Glomerular visceral epithelial cell (primary cell): Measurements from ENCODE around the gene NXN.
"Not testable (repeated sequence)": the region's sequence is repeated elsewhere in the genome, so short reads cannot be mapped to it uniquely, and the experiment has no call there.

Experiments used
- DNase-seq: peaks from one replicate; pipeline ENCODE4 v3.0.0-alpha.2; 2016; ENCODE audit errors: extremely low spot score

NXN gene

DNA sequence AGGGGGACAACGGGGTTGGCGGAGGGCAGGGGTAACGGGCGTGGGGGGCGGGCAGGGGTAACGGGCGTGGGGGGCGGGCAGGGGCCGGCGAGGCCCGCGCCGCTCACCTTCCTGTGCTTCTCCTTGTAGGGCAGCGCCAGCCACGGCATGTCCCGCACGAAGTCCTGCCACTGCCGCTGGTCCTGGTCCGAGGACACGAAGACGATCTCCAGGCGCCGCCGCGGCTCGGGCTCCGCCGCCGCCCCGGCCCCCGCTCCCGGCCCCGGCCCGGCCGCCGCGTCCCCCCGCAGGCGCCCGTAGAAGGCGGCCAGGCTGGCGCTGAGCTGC is 401 bp downstream of the NXN start:
- no peak for DNase-seq

DNA sequence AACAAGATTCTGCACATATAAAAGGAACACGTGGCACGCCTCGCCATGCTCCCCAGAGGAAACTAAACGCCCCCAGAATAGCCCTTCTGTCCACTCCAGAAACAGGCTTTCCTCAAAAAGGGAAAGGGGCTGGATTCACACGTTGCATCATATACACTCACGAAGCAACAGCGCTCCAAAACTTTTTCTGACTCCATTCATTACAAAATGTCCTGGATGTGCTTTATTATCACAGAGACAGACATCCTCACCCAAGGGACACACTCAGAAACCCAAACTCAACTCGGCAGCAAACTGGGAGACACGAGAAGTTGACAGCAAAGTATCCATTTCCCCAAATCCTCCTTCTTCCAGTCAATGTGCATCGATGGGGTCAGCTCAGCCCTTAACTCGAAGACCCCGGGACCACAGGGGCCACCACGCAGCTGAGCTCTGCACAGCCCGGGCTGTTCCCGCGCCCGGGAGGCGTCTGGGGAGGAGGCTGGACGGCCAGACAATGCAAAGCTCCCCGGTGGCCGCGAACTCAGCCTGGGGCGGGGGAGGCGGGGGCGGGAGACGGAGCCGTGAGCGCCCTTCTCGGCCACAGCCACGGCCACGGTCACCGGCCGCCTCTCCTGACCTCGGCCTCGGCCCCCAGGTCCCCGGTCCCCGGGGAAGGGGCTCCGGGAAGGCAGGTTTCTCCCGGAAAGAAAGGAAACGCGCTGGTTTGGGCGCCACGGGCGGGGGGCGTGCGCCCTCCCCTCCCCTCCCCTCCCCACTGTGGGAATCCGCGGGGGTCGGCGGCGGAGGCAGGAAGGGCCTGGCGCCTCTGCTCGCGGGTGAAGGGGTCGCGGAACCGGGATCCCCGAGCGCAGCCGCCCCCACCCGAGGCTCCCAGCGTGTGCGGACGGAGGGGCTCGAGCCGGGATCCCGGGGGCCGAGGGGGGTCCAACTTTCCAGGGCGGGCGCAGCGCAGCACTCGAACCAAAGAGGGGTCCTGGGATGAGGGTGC is 1.2 kb downstream of the NXN start:
- DNase-seq, result peak; percentile 51

DNA sequence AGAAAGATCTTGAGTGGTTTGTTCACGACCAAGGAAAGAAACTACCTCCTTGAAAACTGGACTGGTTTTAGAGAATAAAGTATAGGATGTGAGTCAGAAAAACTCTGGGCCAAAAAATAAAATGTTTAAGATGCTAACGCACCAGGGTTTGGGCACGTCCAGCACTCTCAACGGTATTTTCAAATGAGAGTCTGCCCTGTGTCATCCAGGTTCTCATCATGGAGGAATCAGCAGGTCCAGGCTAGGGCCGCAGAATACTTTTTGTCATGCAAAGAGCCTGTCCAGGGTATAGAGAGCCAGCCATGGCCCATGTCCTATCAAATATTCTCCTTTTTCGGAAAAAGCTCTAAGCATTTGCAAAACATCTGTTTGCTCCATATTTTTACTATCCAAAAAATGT is 2.4 kb downstream of the NXN start:
- DNase-seq, result peak; percentile 34

- DNase-seq, result no peak
These were observed 3.3 kb downstream of the NXN start for GRCh38 chr17:976312-976711.

DNA sequence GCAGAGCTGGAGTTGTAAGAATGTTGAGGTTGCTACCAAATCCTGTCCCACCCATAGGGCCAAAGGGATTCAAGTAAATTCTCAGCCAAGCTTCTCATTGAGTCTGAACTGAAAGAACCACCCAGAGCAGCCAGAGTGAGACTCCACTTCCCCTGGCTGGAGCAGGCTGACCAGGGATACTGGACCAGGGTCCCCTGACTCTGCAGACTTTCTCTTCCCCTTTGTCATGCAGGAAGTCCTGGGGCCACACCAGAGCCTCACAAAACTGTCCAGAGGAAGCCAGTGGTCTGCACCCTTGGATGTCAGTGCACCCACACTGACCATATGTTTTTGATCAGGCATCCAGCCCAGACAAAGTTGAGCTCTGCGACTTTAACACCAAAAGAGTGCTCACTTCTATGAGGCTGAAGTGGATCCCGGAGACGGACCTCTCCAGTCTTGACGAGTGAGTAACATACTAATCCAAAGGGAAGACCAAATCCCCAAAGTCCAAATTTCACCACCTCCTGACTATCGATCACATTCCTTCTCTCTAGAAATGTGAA is 4.1 kb downstream of the NXN start:
- no peak for DNase-seq

- not testable (repeated sequence) for DNase-seq
These were observed 4.8 kb downstream of the NXN start for GRCh38 chr17:974778-975177.

DNA sequence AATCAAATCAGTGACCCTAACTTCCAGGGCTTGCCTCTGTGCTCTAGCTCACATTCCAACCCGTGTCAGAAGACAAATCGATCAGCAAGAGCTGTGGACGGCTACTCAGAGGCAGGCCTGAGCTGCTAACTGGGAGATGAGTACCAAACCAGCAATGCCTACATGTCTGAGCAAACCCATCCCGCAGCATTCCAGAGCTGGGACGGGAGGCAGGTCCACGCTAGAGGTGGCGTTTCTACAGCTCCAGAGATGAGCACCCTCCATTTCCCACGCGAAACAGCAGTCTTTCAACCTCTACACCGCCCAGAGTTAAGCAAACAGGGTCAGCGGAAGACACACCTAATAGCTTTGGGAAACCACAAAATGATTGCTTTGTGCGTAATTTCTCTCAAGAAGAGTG is 6.5 kb downstream of the NXN start:
- peak; percentile 30 for DNase-seq

DNA sequence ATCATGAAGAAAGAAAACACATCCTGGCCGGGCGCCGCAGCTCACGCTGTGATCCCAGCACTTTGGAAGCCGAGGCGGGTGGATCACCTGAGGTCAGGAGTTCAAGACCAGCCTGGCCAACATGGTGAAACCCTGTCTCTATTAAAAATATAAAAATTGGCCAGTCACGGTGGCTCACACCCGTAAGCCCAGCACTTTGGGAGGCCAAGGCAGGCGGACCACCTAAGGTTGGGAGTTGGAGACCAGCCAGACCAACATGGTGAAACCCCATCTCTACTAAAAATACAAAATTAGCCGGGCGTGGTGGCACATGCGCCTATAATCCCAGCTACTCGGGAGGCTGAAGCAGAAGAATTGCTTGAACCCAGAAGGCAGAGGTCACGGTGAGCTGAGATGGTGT is 7.7 kb downstream of the NXN start:
- not testable (repeated sequence) for DNase-seq

- DNase-seq, result no peak
These were observed 9.2 kb downstream of the NXN start for GRCh38 chr17:970364-970763.

DNA sequence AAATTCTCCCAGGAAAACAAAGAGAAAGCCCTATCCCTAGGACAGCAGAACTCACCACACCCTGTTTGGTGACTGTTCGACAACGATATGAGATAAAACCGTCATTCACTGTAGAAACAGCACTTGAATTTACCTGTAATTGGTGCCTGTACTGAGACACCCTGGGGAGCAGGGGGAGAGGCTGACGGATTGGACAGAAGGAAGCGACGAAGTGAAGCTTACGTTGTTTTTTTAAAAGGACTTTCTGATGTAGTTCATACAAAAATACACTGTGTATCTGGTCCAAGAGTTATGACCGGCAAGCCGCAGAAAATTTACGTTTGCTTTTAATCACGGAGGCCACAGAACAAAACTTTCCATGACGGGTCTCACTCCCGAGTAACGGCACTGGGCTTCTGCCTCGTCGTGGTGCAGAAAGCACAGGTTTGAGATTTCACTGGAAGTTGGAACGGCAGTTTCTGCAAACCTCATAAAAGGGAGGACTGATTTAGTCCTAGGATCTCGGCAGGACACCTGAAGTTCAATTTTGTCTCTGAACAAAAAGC is 9.7 kb downstream of the NXN start:
- no peak for DNase-seq

- DNase-seq, result no peak
These were observed 10.5 kb downstream of the NXN start for GRCh38 chr17:968812-969730.

GRCh38 chr17:967122-967521 is 12.5 kb downstream of the NXN start:
- DNase-seq, result no peak

DNA sequence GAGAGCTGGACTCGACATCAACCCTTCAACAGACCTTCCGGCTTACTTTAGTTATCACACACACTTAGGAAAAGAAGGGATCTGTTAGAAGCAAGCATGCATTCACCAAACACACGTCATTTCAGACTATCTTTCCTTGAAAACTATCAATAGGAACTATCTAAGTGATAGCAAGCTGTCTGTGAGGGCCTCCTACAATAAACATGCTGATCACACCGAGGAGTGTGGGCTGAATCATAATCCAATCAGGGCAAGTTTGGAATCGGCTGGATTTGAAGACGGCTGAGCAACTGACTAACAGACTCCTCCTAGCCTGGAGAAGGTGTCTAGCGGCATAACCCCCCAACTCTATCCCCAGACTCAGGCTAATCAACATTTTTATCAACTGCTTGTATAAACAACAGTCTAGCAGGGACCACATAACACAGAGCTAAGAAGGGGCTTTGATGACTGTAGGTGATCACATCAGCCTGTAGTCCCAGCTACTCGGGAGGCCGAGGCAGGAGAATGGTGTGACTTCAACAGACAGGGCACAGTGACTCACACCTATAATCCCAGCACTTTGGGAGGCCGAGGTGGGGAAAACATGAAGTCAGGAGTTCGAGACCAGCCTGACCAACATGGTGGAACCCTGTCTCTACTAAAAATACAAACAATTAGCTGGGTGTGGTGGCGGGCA is 14.1 kb downstream of the NXN start:
- DNase-seq, result no peak

DNA sequence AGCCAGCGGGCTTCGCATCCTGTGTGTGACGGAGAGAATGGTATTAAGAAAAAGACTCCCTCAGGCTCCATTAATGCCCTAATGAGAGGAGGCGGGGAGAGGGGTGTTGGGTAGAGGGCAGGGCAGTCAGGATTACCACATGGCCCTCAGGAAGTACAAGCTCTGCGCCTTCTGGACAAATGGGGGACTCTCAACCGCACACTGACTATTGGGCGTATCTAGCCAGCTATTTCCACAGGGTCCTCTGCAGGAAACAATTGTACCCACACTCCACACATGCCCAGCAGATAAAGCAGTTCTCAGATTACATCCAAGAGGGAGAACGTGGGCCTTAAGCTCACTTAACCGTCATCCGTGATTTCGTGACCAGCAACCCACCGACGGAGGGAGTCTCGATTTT is 14.7 kb downstream of the NXN start:
- no peak for DNase-seq

GRCh38 chr17:962670-963069 is 16.9 kb downstream of the NXN start:
- DNase-seq, result no peak

DNA sequence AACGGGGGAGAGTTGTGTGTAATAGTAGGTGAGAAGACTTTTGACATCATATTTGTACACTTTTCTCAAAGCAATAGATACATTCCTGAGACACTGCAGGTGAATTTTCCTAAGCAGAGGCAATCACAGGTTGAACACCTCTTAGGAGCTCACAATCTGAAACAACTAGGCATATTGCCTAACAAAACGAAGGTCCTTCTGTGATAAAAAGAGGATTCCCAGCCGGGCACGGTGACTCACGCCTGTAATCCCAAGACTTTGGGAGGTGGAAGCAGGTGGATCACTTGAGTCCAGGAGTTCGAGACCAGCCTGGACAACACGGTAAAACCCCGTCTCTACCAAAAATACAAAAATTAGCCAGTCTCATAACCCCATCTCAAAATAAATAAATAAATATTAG is 17.4 kb downstream of the NXN start:
- no peak for DNase-seq

DNA sequence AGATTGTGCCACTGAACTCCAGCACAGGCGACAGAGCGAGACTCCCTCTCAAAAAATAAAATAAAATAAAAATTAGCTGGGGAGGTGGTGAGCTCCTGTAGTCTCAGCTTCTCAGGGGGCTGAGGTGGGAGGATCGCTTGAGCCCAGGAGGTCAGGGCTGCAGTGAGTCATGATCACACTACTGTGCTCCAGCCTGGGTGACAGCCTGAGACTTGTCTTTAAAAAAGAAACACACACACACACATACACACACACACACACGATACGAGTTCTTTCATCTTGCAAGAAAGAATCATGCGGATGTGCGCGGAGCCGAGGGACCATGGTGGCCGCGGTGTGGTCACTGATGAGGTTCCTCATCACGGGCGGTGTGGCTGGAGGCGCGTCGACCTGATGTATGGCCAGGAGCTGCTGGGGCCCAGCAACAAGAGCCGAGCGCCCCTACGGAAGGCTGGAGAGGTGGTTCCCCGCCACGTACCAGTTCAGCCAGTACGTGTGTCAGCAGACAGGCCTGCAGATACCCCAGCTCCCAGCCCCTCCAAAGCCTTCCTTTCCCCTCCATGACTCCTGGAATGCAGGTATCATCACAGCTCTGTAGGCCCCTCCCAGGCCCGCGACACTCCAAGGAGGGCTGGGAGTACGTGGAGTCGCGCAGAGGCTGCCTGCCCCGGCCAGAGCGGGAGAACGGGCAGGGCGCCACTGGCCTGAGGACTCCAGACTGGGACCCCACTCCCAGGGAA is 20.7 kb downstream of the NXN start:
- peak; percentile 55 for DNase-seq

- peak; percentile 59 for DNase-seq
These were observed 21.6 kb downstream of the NXN start for GRCh38 chr17:957856-958421.

- DNase-seq, result no peak
These were observed 22.7 kb downstream of the NXN start for GRCh38 chr17:956905-957304.

DNA sequence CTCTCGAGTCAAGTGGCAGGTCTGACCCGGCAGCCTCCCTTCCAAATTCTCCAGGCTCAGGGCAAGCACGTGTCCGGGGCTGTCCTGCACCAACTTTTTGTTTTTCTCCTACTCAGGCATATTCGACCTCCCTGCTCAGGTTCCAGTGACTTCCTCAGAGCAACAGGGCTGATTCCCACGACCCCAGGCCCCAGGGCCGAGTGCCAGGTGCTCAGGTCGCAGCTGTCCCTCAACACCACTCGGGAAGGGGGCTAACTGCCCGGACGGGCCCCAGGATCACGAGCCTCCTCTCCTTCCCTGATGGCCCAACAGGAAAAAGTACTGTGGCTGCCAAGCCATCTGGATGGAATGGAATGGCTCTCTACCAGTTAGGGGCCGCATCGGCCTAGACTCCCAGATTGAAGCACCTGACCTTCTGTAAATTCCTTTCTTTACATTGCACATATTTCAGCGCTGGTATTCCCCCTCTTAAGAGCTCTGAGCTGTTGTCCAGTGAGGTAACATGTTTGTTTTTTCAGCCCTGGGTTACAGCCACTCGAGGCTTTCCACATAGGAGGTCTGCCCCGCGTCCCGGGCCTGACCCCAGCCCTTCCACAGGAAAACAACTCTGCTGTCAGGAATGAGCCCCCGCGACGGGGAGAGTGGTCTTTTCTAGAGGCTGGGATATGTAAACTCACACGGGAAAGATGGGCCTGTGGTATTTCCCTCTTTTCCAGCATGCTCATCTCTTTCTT is 25.0 kb downstream of the NXN start:
- DNase-seq, result peak; percentile 95
